ENCODE measurements around the gene CAPN9. TPM values are rescaled to one million over a fixed set of nuclear protein-coding genes. Genes with fewer than 3 reads are reported as not detected.
A peak's percentile ranks its signal among the peaks of the same experiment; 100 is the strongest.

CAPN9 gene
- total and polyA plus RNA-seq, 2 donors (not counting 3 experiments of a cell fraction or from before 2014, with no cell fraction given), result not detected

GRCh38 chr1:230797942-230798365 is 50.8 kb downstream of the CAPN9 start:
- no peak overlapping the region for H3K4me3 ChIP-seq (replicated peaks in 1 of 3; ENCODE audit: insufficient read depth in 1 of 3, low read depth in 1 of 3, low read length in 3 of 3)

More at GRCh38 chr1:230797942-230798365, 50.8 kb downstream of the CAPN9 start:
- FAIRE-seq, result peak; percentile 81
- TF ChIP-seq CTCF (IDR thresholded peaks at IDR 0.05; ENCODE audit: extremely low read depth in 1 of 2, insufficient read depth in 1 of 2, low read depth in 1 of 2, low read length in 2 of 2) (peak; percentile 39 to 65), POLR2AphosphoS5 (IDR thresholded peaks at IDR 0.05; ENCODE audit: insufficient read depth, low read depth, low read length) (no peak)
- CTCF ChIA-PET, result interaction anchor here (0.7 to 5.0 kb wide), 8 partner anchors 71 to 414 kb away, joined by 3 to 40 read pairs (median 4); partner anchors contain the start of gene C1orf198
- BruUV-seq (replicated peaks), result no TSS peak
- no peaks in the 10 kb centered on the region for H4K20me1 ChIP-seq (replicated peaks; ENCODE audit: control insufficient read depth, extremely low read depth, insufficient read depth, low read length)
- H3K36me3 ChIP-seq (ENCODE audit: control insufficient read depth in 2 of 2, extremely low read depth in 1 of 2, insufficient read depth in 2 of 2, low read length in 2 of 2), result no peaks in the 10 kb centered on the region
- dilution Hi-C loops (cut with MboI; ENCODE audit: extremely low pct_ligation_motif_present, low sequenced_read_pairs), result no loop called here
- intact Hi-C loops (cut with micrococcal nuclease), result loop anchor here (1.0 to 5.0 kb wide), 6 partner anchors 70 to 804 kb away; partner anchors contain the start of genes C1orf198 and TTC13
- POLR2A ChIA-PET, result no interaction called here
- H3K9me1 ChIP-seq (replicated peaks; ENCODE audit: control insufficient read depth, extremely low read depth, insufficient read depth, low read length), result no peaks in the 10 kb centered on the region
- no peaks in the 10 kb centered on the region for H3K9me3 ChIP-seq (replicated peaks; ENCODE audit: control insufficient read depth, insufficient read depth, low read length)
- H3K9ac ChIP-seq (replicated peaks; ENCODE audit: extremely low read depth, insufficient read depth, low read length), result no peak overlapping the region
- no peaks in the 10 kb centered on the region for H3K27me3 ChIP-seq (ENCODE audit: control insufficient read depth in 2 of 2, insufficient read depth in 2 of 2, low read length in 2 of 2)
- DNase-seq (ENCODE audit: low read depth, low spot score), result peak; percentile 50
- H3K4me1 ChIP-seq (ENCODE audit: control insufficient read depth, extremely low read depth, insufficient read depth, low read length), result no peaks in the 10 kb centered on the region
- H3K27ac ChIP-seq (ENCODE audit: insufficient read depth, low read depth, low read length), result no peak overlapping the region
- no peak overlapping the region for H2AFZ ChIP-seq (ENCODE audit: low read depth, low read length)
- no peaks in the 10 kb centered on the region for H3K79me2 ChIP-seq (ENCODE audit: control insufficient read depth, insufficient read depth, low read length)
- H3K4me2 ChIP-seq (ENCODE audit: insufficient read depth, low read length), result no peak overlapping the region
